ENCODE results near the gene P2RX3.

Gene P2RX3

DNA sequence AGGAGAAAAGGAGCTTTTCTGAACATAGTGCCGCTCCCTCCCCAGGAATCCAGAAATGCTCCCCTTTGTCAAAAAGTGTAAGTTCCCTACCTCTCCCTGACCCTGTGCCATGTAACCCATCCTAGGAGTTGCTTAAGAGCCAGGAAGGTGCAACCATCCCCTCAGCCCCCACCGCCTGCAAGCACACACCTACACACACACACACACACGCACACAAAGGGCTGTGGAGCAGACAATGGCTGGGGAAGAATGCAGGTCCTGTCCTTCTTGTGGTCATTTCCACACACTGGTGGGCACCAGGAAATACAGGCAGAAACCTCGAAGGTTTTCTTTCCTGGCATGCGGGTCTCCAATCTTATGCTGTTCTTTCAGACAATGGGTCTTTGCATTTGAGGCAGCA lies 1.2 kb downstream of the P2RX3 start:
- POLR2A ChIA-PET (ENCODE audit: low non-redundant PET) = no interaction called here
- peak; percentile 42 for DNase-seq (ENCODE audit: low spot score)
- no peak overlapping the region for H3K27ac ChIP-seq
- TF ChIP-seq, protein P1, sequence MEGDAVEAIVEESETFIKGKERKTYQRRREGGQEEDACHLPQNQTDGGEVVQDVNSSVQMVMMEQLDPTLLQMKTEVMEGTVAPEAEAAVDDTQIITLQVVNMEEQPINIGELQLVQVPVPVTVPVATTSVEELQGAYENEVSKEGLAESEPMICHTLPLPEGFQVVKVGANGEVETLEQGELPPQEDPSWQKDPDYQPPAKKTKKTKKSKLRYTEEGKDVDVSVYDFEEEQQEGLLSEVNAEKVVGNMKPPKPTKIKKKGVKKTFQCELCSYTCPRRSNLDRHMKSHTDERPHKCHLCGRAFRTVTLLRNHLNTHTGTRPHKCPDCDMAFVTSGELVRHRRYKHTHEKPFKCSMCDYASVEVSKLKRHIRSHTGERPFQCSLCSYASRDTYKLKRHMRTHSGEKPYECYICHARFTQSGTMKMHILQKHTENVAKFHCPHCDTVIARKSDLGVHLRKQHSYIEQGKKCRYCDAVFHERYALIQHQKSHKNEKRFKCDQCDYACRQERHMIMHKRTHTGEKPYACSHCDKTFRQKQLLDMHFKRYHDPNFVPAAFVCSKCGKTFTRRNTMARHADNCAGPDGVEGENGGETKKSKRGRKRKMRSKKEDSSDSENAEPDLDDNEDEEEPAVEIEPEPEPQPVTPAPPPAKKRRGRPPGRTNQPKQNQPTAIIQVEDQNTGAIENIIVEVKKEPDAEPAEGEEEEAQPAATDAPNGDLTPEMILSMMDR (conservative IDR thresholded peaks at IDR 0.05; ENCODE audit: low read depth) = no peak
- CTCF ChIA-PET = interaction anchor here (0.9 kb wide), 1 partner anchor 11 kb away, joined by 4 read pairs; no protein-coding TSS in a partner anchor

DNA sequence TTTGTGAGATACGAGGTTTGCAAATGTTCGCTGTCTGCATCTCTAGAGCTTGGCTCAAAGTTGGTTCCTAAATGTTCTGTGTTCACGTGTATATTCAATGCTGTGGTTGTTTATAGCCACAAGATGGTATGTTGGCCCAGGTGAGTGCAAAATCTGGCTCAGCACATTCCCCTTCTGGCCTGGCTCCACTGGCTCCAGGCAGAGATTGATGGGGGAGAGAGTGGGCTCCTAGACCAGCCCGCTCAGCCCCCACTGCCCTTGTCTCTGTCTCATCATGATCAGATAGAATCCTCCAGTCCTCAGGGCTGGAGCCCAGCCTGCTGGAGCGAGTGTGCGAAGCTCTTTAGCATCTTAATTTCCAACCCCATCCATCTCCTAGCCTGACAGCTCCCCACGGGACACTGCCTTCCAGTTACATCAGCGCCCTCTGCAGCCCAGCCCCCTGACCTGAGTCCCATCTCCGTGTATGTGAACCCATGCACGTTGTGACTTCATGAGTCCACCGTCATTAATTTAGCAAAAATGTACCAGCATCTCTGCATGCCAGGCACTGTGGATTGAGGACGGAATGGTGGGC lies 2.0 kb downstream of the P2RX3 start:
- ChIA-PET CTCF (no interaction called here), POLR2A (ENCODE audit: low non-redundant PET) (no interaction called here)
- H3K27ac ChIP-seq = no peak overlapping the region
- TF ChIP-seq, protein P1 (conservative IDR thresholded peaks at IDR 0.05; ENCODE audit: low read depth) = no peak
- DNase-seq (ENCODE audit: low spot score) = no peak

DNA sequence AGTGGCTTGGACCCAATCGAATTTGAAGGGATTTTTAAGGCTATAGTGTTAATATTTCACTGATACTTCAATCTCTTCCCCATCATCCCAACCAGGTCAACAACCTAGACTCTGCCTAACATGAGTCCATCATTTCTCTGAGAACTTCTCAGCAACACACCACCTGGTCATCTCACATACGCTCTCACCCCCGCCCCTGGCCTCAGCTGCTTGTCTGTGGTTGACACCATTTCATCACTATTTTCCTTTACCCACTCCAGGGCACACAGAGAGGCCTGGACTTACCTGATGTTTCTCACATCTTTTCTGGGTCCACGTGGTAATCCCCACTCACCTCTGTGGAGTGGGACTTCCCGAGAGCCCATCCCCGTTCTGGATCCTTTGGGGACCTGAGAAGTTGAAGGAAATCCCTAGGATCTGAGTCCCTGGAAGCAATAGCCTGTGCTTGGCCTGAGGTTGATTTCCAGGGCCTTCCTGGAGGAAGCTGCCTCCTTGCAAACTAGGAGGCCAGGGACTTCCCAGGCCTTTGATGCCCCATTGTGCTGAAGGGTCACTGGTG lies 3.2 kb downstream of the P2RX3 start:
- no peak for DNase-seq (ENCODE audit: low spot score)
- TF ChIP-seq, protein P1 (conservative IDR thresholded peaks at IDR 0.05; ENCODE audit: low read depth) = no peak
- ChIA-PET POLR2A (ENCODE audit: low non-redundant PET) (interaction anchor here (0.6 kb wide), 1 partner anchor 470 kb away, joined by 7 read pairs; no protein-coding TSS in a partner anchor), CTCF (interaction anchor here (0.5 to 0.6 kb wide), 2 partner anchors 47 to 91 kb away, joined by 6 read pairs; no protein-coding TSS in a partner anchor)
- no peak overlapping the region for H3K27ac ChIP-seq

DNA sequence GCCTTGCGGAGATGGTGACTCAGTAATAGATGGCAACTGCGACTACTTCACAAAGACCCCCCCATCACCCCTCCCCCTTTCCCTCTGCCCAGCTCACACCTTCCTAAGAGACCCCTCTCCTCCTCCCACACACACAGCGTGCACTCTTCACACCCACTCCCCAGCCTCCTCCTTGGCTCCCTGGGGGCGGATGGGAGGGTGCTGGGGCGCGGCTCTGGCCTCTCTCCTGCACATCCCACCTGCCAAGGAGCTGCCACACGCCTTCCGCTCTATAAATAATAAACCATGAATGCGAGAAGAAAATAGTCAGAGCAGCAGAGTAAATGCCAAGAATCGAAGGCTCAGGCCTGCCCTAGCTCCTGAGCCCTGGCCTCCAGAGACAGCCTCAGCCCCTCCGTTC lies 4.5 kb downstream of the P2RX3 start:
- TF ChIP-seq, protein P1 (conservative IDR thresholded peaks at IDR 0.05; ENCODE audit: low read depth) = no peak
- ChIA-PET POLR2A (ENCODE audit: low non-redundant PET) (no interaction called here), CTCF (no interaction called here)
- no peak overlapping the region for H3K27ac ChIP-seq
- DNase-seq (ENCODE audit: low spot score) = no peak

DNA sequence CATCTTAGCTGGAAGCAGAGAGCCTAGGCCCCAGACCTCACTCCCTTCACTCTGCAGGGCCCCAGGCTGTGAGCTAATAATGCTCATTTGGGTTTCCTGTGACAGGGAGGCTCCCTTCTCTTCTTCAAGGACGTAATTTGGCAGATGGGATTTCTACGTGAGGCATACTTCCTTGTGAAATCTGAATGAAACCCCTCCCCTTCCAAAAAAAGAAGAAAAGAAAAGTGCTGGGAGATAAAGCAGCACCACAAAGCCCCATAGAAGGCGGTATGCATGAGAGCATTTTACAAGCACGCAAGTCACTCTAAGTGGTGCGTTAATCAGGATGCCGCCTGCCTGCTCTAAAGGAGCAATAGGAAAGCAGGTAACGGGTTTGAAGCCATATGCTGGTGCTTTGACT lies 5.7 kb downstream of the P2RX3 start:
- no peak overlapping the region for H3K27ac ChIP-seq
- CTCF ChIA-PET = no interaction called here
- no peak for DNase-seq (ENCODE audit: low spot score)
- POLR2A ChIA-PET (ENCODE audit: low non-redundant PET) = no interaction called here
- TF ChIP-seq, protein P1 (conservative IDR thresholded peaks at IDR 0.05; ENCODE audit: low read depth) = no peak

DNA sequence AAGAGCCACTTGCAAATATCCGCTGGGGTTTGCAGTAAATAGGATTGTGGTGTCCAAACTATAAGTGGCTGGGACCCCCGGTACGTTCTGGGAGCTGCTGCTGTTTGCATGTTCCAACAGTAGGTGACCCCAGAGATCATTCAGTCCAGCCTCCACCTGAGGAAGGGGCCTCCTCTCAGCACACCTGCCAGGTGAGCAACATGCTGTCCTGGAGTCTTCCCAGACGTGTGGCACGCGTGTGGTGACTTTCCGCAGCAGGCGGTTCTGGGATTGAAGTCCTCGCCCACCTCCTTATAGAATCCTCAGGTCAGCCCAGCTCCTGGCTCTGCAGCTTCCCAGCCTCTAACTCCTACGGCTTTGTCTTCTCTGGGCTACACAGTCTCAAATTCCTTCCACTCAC lies 6.7 kb downstream of the P2RX3 start:
- POLR2A ChIA-PET (ENCODE audit: low non-redundant PET) = no interaction called here
- CTCF ChIA-PET = interaction anchor here (1.7 kb wide), 1 partner anchor 183 kb away, joined by 5 read pairs; no protein-coding TSS in a partner anchor
- no peak overlapping the region for H3K27ac ChIP-seq
- no peak for DNase-seq (ENCODE audit: low spot score)
- TF ChIP-seq, protein P1 (conservative IDR thresholded peaks at IDR 0.05; ENCODE audit: low read depth) = no peak
